CD4-positive, alpha-beta T cell treated with Interleukin-17A for 4 hours (primary cell): Measurements from ENCODE around the gene CSMD2.

Experiments used
- DNase-seq: peaks from one replicate; pipeline ENCODE4 v3.0.0-alpha.2; 2020; ENCODE audit warnings: mixed read lengths

Gene CSMD2

GRCh38 chr1:33990281-33990680 is 174.7 kb downstream of the CSMD2 start:
- no peak for DNase-seq

DNA sequence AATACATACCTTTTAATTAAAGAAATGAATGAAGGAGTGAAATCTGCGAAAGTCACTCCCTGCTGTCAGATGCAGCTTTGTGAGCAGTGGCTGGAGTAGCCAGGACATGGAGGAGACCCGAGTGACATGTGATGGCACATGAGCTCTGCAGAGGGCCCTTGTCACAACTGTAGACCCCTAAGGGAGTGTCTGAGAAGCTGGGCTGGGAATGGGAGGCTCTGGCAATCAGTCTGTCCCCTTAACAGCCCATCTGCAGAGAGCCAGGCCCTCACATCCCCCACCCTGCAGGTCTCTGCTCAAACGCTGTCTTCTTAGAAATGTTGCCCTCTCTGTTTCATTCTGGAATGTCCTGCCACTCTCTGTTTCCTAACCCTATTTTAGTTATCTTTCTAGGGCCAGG is 176.9 kb downstream of the CSMD2 start:
- DNase-seq, result no peak

DNA sequence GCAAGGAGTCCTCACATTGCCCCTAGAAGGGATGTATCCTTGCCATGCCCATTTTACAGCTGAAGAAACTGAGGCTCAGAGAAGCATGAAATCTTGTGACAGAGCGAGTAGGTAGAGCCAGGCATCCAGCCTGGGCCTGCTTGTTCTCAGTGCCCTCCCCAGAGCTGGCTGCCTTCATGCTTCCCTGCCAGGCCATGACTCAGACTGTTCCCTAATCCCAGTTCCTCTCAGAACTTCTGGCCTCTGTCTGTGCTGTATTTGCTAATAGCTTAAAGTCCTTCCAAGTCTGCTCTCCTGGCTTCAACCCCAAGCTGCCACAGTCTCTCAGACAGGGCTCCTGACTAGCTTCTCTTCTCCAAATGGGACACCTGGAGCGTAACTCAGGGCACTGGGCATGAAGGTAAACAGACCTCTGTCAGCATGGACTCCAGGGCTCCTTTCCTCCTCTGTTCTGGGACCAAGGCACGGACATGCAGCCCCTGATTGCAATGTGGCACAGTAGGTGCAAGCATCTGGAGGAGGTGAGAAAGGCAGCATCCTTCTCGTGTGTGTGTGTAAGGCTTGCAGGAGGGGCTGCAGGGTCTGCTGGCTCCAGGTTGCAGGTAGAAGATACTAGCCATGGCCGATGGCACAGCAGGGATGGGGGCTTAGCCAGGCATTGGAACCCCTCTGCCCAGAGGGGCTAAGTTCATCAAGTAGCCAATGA is 178.5 kb downstream of the CSMD2 start:
- no peak for DNase-seq

- no peak for DNase-seq
Measured at GRCh38 chr1:33985656-33986055, 179.4 kb downstream of the CSMD2 start.

DNA sequence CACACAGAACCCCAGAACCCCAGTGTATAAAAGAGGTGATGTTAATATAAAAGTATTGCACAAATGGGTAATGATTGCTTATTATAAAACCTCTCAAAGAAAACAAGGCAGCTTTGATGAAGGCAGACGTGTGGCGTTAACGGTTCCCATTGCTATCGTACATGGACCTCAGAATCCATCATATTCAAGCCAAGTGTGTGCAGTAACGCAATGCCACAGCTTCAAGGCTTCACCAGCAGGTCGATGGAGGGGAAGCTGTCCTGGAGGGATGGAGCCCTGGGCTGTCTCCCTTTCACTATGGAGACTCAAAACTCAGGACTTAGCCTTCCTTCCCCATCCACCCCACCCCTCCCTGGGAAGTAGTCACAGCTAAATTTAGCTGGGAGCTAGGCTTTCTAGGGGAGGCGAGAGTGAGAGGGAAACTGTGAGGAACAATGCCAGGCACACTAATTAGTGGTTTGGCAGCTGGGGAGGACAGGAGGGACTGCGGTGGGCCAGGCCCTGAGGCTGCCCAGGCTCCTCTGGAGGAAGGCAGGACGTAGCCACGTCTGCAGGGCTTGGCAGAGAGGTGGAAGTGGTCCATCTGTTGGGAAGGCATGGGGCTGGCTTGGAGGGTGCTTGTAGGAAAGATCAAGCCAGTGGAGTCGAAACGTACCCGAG is 180.0 kb downstream of the CSMD2 start:
- no peak for DNase-seq

GRCh38 chr1:33982419-33982818 is 182.6 kb downstream of the CSMD2 start:
- DNase-seq, result no peak

DNA sequence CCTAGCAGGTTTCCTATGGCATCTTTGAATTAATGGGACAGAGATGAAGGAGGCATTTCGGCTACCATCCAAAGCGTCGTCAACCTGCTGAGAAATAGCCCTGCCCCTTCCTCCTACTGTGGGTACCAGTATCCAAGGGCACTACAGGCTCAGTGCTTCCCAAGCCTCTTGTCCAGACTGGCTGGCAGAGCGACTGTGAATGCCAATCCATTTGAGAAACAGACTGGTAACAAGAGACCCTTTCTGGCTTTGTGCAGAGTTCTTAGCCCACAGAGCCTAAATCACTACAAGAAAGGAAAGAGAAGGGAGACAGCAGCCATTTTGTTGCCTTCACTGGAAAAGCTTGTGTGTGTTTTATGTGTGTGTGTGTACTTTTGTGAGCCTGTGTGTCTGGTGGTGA is 185.7 kb downstream of the CSMD2 start:
- no peak for DNase-seq

- DNase-seq, result no peak
Measured at GRCh38 chr1:33975961-33976360, 189.1 kb downstream of the CSMD2 start.

GRCh38 chr1:33973799-33974545 is 191.1 kb downstream of the CSMD2 start:
- DNase-seq, result no peak

- DNase-seq, result no peak
Measured at GRCh38 chr1:33972676-33973395, 192.2 kb downstream of the CSMD2 start.

DNA sequence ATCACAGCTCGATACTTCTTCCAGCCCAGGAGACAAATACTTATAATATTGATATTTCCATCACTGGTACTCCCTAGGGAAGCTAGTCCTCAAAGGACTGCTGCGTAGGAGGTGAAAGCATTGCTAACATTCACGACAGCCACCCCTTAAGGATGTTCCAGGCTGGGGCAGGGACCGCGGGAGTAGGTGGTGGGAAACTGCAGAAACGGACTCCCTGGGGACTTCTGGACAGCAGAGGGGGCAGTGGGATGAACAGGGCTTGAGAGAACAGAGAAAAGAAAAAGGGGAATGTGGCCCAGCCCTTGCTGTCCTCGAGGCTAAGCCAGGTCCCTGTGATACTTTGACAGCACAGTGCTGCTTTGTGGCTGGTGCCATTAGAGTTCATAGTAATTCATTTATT is 193.1 kb downstream of the CSMD2 start:
- no peak for DNase-seq

GRCh38 chr1:33971018-33971710 is 193.9 kb downstream of the CSMD2 start:
- DNase-seq, result no peak

DNA sequence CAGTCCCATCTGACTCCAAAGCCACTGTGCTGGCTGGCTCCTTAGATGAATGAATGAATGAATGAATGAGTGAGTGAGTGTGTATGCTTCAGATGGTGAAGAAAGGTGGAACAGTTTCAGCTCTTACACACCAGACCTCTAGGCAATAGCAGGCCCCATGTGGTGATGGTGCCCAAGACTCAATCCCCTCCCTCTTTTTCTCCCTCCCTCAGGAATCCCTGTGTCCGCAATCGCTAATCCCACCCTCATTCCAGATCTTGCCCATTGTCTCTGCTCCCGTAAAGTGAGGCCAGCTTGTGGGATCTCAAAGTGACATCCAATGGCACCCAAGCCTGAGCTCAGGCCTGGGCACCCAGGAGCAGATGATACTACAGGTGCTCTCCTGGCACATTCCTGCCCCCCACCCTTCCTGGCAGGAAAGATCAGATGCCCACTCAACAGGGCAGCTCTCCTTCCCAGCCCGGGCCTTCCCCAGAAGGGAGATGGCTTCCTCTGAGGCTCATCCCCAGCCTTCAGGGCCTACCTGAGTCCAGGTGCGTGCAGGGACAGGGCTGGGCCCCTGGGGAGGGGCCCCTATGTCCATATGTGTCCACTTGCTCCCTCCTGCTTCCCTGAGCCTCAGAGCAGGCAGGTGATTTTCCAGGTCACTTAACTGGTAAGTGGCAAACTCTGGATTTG is 194.7 kb downstream of the CSMD2 start:
- no peak for DNase-seq

- no peak for DNase-seq
Measured at GRCh38 chr1:33966346-33967141, 198.5 kb downstream of the CSMD2 start.

GRCh38 chr1:33965086-33965485 is 199.9 kb downstream of the CSMD2 start:
- no peak for DNase-seq

- DNase-seq, result no peak
Measured at GRCh38 chr1:33962061-33962460, 203.0 kb downstream of the CSMD2 start.

GRCh38 chr1:33960188-33960895 is 204.7 kb downstream of the CSMD2 start:
- DNase-seq, result no peak

DNA sequence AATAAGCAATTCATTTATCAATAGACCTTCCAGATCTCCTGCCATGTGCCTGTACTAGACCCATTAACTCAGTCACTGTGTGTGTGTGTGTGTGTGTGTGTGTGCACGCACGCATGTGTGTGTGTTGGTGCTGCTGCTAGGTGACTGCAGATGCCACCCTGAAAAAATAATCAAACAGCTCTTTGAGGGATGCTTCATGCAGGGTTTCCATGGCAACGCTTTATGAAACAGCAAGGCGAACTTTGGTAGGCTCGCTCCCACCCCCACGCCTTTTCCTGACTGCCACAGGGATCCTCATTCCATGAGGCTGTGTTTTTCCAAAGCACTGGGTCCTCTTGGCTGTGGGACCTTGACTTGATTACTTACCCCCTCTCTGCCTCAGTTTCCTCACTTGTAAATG is 207.2 kb downstream of the CSMD2 start:
- no peak for DNase-seq

- no peak for DNase-seq
Measured at GRCh38 chr1:33955096-33955495, 209.9 kb downstream of the CSMD2 start.

GRCh38 chr1:33949570-33949969 is 215.5 kb downstream of the CSMD2 start:
- no peak for DNase-seq

DNA sequence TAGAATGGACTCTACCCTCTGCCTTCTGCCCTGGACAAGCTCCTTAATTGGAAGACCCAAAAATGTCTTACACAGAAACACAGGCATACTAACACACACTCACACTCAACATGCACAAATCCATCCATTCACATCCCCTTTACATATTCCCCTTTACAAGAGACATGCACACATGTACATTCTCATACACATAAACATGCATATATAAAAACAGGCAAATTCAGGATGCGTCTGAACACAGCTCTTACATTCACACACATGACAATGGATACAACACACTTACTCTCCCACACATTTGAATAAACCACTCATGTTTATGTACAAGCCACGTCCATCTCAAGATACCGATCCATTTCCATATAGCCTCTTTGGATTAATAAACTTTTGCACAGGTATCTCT is 216.7 kb downstream of the CSMD2 start:
- DNase-seq, result no peak
